Natural killer cell (primary cell): ENCODE results near the gene CHST11. TPM values are rescaled to one million over a fixed set of nuclear protein-coding genes. Genes with fewer than 3 reads are reported as not detected.

Experiments
- ATAC-seq, 3 donors: fragments of 150-1000 bp in 2 of 3; fragments of 200-7000 bp in 1 of 3; cut with Tn5 transposase; 1 replicate in 1 of 3; 2 replicates in 2 of 3; pipeline ENCODE4 v1.10.0; 2021; ENCODE audit warnings: mild to moderate bottlenecking in 2 of 3, moderate library complexity in 2 of 3
- DNase-seq, 2 donors: peaks; one replicate each; pipeline versions ENCODE4 v3.0.0 to v3.0.0-alpha.2; 2013 to 2021; ENCODE audit warnings: mixed read lengths in 1 of 2
- H3K27ac ChIP-seq: one replicate; pipeline ENCODE4 v1.5.1; 2013; ENCODE audit warnings: mild to moderate bottlenecking, low read length
- H3K27me3 ChIP-seq: one replicate; pipeline ENCODE4 v1.6.1; 2013; ENCODE audit warnings: low read length; ENCODE audit not compliant: control insufficient read depth, insufficient read depth
- H3K36me3 ChIP-seq: one replicate; pipeline ENCODE4 v1.6.1; 2013; ENCODE audit warnings: low read length; ENCODE audit not compliant: control insufficient read depth, insufficient read depth
- H3K4me1 ChIP-seq: one replicate; pipeline ENCODE4 v1.6.1; 2013; ENCODE audit warnings: low read length; ENCODE audit not compliant: control insufficient read depth, insufficient read depth
- H3K4me3 ChIP-seq: one replicate; pipeline ENCODE4 v1.5.1; 2013; ENCODE audit warnings: low read length
- H3K9me3 ChIP-seq: one replicate; pipeline ENCODE4 v1.6.1; 2013; ENCODE audit warnings: low read length; ENCODE audit not compliant: control insufficient read depth, insufficient read depth
- H3K27ac Mint-ChIP-seq, 2 donors: one replicate each; pipeline ENCODE4 v1.8.0; 2022; ENCODE audit warnings: mild to moderate bottlenecking in 2 of 2, mixed read lengths in 2 of 2, moderate library complexity in 1 of 2
- H3K27me3 Mint-ChIP-seq, 2 donors: one replicate each; pipeline ENCODE4 v1.8.0; 2022; ENCODE audit warnings: low read depth in 2 of 2, mixed read lengths in 2 of 2
- H3K36me3 Mint-ChIP-seq: one replicate; pipeline ENCODE4 v1.8.0; 2022; ENCODE audit warnings: mixed read lengths
- H3K4me1 Mint-ChIP-seq, 2 donors: one replicate each; pipeline ENCODE4 v1.8.0; 2022; ENCODE audit warnings: mixed read lengths in 2 of 2
- H3K4me3 Mint-ChIP-seq: one replicate; pipeline ENCODE4 v1.8.0; 2022; ENCODE audit warnings: mild to moderate bottlenecking, moderate library complexity, mixed read lengths
- H3K9me3 Mint-ChIP-seq, 2 donors: one replicate each; pipeline ENCODE4 v1.8.0; 2022; ENCODE audit warnings: mixed read lengths in 2 of 2
- WGBS: methylation state at CpG from one replicate; pipeline ENCODE4 v1.1.7; 2013; ENCODE audit warnings: missing lambda C conversion rate; ENCODE audit not compliant: insufficient coverage; 5-methylcytosine and 5-hydroxymethylcytosine counted together
- intact Hi-C: fragments of 100-400 bp; cut with micrococcal nuclease; formaldehyde crosslinking; loops from one replicate; pipeline ENCODE4 v1.14.2; 2022
- total RNA-seq, 4 donors: library from RNA; stranded (reverse); fragments of 120-200 nt in 1 of 4; gene quantifications; one replicate each; pipeline versions ENCODE4 v1.2.3 to v1.2.4, GENCODE V29; 2013 to 2022
- TF ChIP-seq, protein P1 (sequence below): fragments of 200-600 bp; IDR thresholded peaks from one replicate; pipeline ENCODE4 v1.8.0; 2022; ENCODE audit warnings: antibody characterized with exemption

CHST11 gene
- total RNA-seq, 3 donors from 2014 or later (not counting 1 experiment from before 2014, with no cell fraction given): 85.3 to 118 (median 96.1) TPM

DNA sequence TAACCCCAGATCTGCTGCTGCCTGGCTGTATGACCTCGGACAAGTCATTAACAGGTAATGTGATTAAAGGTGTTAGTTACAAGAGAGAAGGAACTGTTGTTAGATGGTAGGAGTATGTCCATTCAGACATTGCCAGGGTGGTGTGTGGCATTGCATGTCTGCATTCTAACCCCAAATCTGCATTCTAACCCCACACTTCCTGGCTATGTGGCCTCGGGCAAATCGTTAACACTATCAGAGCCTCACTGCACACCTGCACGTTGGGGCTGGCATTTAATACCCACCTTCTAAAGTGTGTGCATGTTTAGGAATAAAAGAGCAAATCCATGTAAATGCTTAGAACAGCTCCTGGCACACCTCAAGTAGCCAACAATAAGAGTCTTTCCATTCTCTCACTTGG lies 46.4 kb downstream of the CHST11 start:
- H3K27me3 Mint-ChIP-seq: no peaks in the 10 kb centered on the region
- no peaks in the 10 kb centered on the region for H3K9me3 Mint-ChIP-seq
- H3K36me3 Mint-ChIP-seq: no peaks in the 10 kb centered on the region
- TF ChIP-seq, protein P1, sequence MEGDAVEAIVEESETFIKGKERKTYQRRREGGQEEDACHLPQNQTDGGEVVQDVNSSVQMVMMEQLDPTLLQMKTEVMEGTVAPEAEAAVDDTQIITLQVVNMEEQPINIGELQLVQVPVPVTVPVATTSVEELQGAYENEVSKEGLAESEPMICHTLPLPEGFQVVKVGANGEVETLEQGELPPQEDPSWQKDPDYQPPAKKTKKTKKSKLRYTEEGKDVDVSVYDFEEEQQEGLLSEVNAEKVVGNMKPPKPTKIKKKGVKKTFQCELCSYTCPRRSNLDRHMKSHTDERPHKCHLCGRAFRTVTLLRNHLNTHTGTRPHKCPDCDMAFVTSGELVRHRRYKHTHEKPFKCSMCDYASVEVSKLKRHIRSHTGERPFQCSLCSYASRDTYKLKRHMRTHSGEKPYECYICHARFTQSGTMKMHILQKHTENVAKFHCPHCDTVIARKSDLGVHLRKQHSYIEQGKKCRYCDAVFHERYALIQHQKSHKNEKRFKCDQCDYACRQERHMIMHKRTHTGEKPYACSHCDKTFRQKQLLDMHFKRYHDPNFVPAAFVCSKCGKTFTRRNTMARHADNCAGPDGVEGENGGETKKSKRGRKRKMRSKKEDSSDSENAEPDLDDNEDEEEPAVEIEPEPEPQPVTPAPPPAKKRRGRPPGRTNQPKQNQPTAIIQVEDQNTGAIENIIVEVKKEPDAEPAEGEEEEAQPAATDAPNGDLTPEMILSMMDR: no peak
- peak overlapping the region; percentile 0 to 35 for H3K27ac Mint-ChIP-seq
- H3K4me3 Mint-ChIP-seq: peak overlapping the region; percentile 51
- H3K4me1 ChIP-seq: peaks cover 68% of the 10 kb centered on the region
- intact Hi-C loops: no loop called here
- DNase-seq (no peak), ATAC-seq (peak in 1 of 3 donors; percentile 45)
- peaks cover 87 to 92% of the 10 kb centered on the region in 2 donors for H3K4me1 Mint-ChIP-seq
- no peaks in the 10 kb centered on the region for H3K36me3 ChIP-seq
- 25% methylated on average over 4 of the region's 4 CpGs for WGBS
- no peak overlapping the region for H3K27ac ChIP-seq
- H3K9me3 ChIP-seq: no peaks in the 10 kb centered on the region
- no peaks in the 10 kb centered on the region for H3K27me3 ChIP-seq
- no peak overlapping the region for H3K4me3 ChIP-seq

DNA sequence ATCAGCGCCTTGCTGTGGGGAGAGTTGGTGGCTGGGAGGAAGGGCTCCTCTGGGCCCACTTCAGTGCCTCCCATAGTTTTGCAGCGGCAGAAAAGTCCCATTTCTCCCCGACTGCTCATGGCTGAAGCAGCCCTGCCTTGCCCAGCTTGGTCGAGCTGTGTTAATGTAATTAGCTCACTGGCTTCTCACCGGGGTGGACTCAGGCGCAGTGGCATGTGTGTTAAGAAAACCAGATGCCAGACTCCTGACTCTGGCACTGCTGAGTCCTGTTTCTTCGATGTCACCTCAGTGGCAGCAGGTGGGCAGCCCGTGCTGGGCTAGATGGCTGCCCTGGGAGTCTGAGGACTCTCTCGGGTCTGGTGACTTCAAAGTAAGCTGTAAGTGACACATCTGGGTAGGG lies 47.4 kb downstream of the CHST11 start:
- no peak for ATAC-seq

DNA sequence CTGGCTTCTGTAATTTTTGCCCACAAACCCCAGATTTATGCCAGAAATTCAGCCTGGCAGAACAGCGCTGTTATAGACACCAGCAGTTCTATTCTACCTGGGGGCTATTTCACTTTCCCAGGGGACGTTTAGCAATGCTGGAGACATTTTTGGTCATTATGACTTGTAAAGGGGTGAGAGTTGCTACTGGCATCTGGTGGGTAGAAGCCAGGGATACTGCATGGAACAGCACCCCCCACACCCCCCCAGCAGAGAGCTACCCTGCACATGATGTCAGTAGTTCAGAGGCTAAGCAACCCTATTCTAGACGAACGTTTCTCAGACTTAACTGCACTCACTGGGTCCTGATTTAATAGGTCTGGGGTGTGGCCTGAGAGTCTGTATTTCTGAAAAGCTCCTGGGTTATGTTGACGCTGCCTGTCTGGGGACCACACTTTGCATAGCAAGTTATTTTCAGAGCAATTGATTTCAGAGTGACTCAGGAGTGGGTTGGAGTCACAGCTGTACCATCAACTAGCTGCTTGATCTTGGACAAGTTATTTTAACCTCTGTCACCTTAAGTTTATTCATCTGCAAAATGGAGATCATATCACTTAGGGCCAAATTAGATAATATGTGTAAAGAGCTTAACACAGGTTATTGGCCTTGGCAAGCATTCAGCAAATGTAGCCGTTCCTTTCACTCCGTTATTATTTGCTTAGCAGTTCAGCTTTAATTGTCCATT lies 48.5 kb downstream of the CHST11 start:
- H3K36me3 ChIP-seq: no peaks in the 10 kb centered on the region
- Mint-ChIP-seq H3K4me1 (peaks cover 86 to 92% of the 10 kb centered on the region in 2 donors), H3K27me3 (no peaks in the 10 kb centered on the region), H3K36me3 (no peaks in the 10 kb centered on the region), H3K4me3 (no peak overlapping the region), H3K9me3 (no peaks in the 10 kb centered on the region), H3K27ac (peak overlapping the region in 1 of 2 donors; percentile 21)
- ATAC-seq (no peak), DNase-seq (no peak)
- no peak overlapping the region for H3K27ac ChIP-seq
- no peaks in the 10 kb centered on the region for H3K9me3 ChIP-seq
- TF ChIP-seq, protein P1: no peak
- intact Hi-C loops: no loop called here
- H3K27me3 ChIP-seq: no peaks in the 10 kb centered on the region
- H3K4me3 ChIP-seq: no peak overlapping the region
- WGBS: 72% methylated on average over 6 of the region's 7 CpGs
- peaks cover 74% of the 10 kb centered on the region for H3K4me1 ChIP-seq

More for the DNA sequence above, 47.4 kb downstream of the CHST11 start:
- WGBS: 88% methylated on average over 9 of the region's 9 CpGs
- H3K27me3 ChIP-seq: no peaks in the 10 kb centered on the region
- H3K4me1 Mint-ChIP-seq: peaks cover 87 to 92% of the 10 kb centered on the region in 2 donors
- TF ChIP-seq, protein P1: no peak
- H3K36me3 Mint-ChIP-seq: no peaks in the 10 kb centered on the region
- H3K4me3 Mint-ChIP-seq: no peak overlapping the region
- H3K4me3 ChIP-seq: no peak overlapping the region
- H3K9me3 ChIP-seq: no peaks in the 10 kb centered on the region
- no peaks in the 10 kb centered on the region for H3K27me3 Mint-ChIP-seq
- DNase-seq: no peak
- H3K36me3 ChIP-seq: no peaks in the 10 kb centered on the region
- intact Hi-C loops: no loop called here
- H3K9me3 Mint-ChIP-seq: no peaks in the 10 kb centered on the region
- H3K4me1 ChIP-seq: peaks cover 67% of the 10 kb centered on the region
- H3K27ac ChIP-seq: no peak overlapping the region
- no peak overlapping the region for H3K27ac Mint-ChIP-seq
